WTC11 (cell line): ENCODE measurements around the gene CIC. TPM values are rescaled to one million over a fixed set of nuclear protein-coding genes. Genes with fewer than 3 reads are reported as not detected.

Experiments
- ATAC-seq: fragments of 200-7000 bp; cut with Tn5 transposase; 2 replicates; pipeline ENCODE4 v1.10.0; 2021; ENCODE audit warnings: mild to moderate bottlenecking, moderate library complexity
- CTCF ChIA-PET: fragments of 300-600 bp; sonication (Branson Sonifier 250); formaldehyde crosslinking; loops from one replicate; lab custom pipeline; 2021; ENCODE audit warnings: antibody characterized with exemption; lab: Charles Lee
- POLR2A ChIA-PET: fragments of 350-600 bp; sonication (Branson Sonifier 250); formaldehyde crosslinking; loops from one replicate; lab custom pipeline; 2021; ENCODE audit warnings: antibody characterized with exemption; lab: Charles Lee
- DNase-seq: peaks from one replicate; pipeline ENCODE4 v3.0.0; 2021; ENCODE audit warnings: low spot score
- H3K27ac Mint-ChIP-seq: 2 replicates; pipeline ENCODE4 v1.8.0; 2021; ENCODE audit warnings: mixed read lengths
- H3K27me3 Mint-ChIP-seq: 2 replicates; pipeline ENCODE4 v1.8.0; 2021; ENCODE audit warnings: low read depth, mild to moderate bottlenecking, moderate library complexity, mixed read lengths
- H3K36me3 Mint-ChIP-seq: 2 replicates; pipeline ENCODE4 v1.8.0; 2021; ENCODE audit warnings: mixed read lengths
- H3K4me1 Mint-ChIP-seq: 2 replicates; pipeline ENCODE4 v1.8.0; 2022; ENCODE audit warnings: mixed read lengths
- H3K4me3 Mint-ChIP-seq: 2 replicates; pipeline ENCODE4 v1.8.0; 2021; ENCODE audit warnings: mild to moderate bottlenecking, moderate library complexity, mixed read lengths
- H3K9me3 Mint-ChIP-seq: 2 replicates; pipeline ENCODE4 v1.8.0; 2021; ENCODE audit warnings: mixed read lengths
- CBFB ChIP-seq: sonication (generic); formaldehyde crosslinking; IDR thresholded peaks from 2 replicates; pipeline ENCODE4 v1.8.1; 2022; ENCODE audit warnings: mild to moderate bottlenecking, low read depth, missing genetic modification reagents
- CREM ChIP-seq: sonication (generic); formaldehyde crosslinking; IDR thresholded peaks from 2 replicates; pipeline ENCODE4 v1.8.1; 2022; ENCODE audit warnings: mild to moderate bottlenecking, missing genetic modification reagents, moderate library complexity
- E2F4 ChIP-seq: sonication (generic); formaldehyde crosslinking; IDR thresholded peaks from 2 replicates; pipeline ENCODE4 v1.8.1; 2022; ENCODE audit warnings: low read depth, mild to moderate bottlenecking, moderate library complexity, missing genetic modification reagents, borderline replicate concordance
- FOXK1 ChIP-seq: sonication (generic); formaldehyde crosslinking; IDR thresholded peaks from 2 replicates; pipeline ENCODE4 v1.8.0; 2022; ENCODE audit warnings: mild to moderate bottlenecking, moderate library complexity, missing genetic modification reagents
- JUN ChIP-seq: sonication (generic); formaldehyde crosslinking; IDR thresholded peaks from 2 replicates; pipeline ENCODE4 v1.8.0; 2023; ENCODE audit warnings: mild to moderate bottlenecking, missing genetic modification reagents
- PREB ChIP-seq: sonication (generic); formaldehyde crosslinking; IDR thresholded peaks from 2 replicates; pipeline ENCODE4 v1.8.1; 2022; ENCODE audit warnings: mild to moderate bottlenecking, missing genetic modification reagents, moderate library complexity, borderline replicate concordance
- TEAD1 ChIP-seq: sonication (generic); formaldehyde crosslinking; IDR thresholded peaks from 2 replicates; pipeline ENCODE4 v1.8.0; 2022; ENCODE audit warnings: mild to moderate bottlenecking, missing genetic modification reagents
- ZBTB43 ChIP-seq: sonication (generic); formaldehyde crosslinking; IDR thresholded peaks from 2 replicates; pipeline ENCODE4 v1.8.1; 2023; ENCODE audit warnings: mild to moderate bottlenecking, missing genetic modification reagents
- ZNF423 ChIP-seq: fragments of 250-450 bp; sonication (Bioruptor Pico); IDR thresholded peaks from 2 replicates; pipeline ENCODE4 v2.1.2; 2022; ENCODE audit warnings: mild to moderate bottlenecking, moderate library complexity
- ZNF512 ChIP-seq: sonication (generic); formaldehyde crosslinking; IDR thresholded peaks from 2 replicates; pipeline ENCODE4 v1.8.1; 2022; ENCODE audit warnings: missing genetic modification reagents, borderline replicate concordance
- total RNA-seq: library from RNA; stranded (reverse); gene quantifications from 3 replicates; pipeline ENCODE4 v1.2.3, GENCODE V29; 2021
- TF ChIP-seq, protein P1 (sequence below): sonication (generic); formaldehyde crosslinking; IDR thresholded peaks from 2 replicates; pipeline ENCODE4 v1.8.0; 2022; ENCODE audit warnings: mild to moderate bottlenecking, missing genetic modification reagents
- TF ChIP-seq, protein P2 (sequence below): sonication (generic); formaldehyde crosslinking; IDR thresholded peaks from 2 replicates; pipeline ENCODE4 v1.8.0; 2022; ENCODE audit warnings: mild to moderate bottlenecking, missing genetic modification reagents
- TF ChIP-seq, protein P3 (sequence below): fragments of 250-450 bp; sonication (Bioruptor Pico); IDR thresholded peaks from 2 replicates; pipeline ENCODE4 v1.9.0; 2021; ENCODE audit warnings: mild to moderate bottlenecking

CIC gene
- total RNA-seq, 1 experiment from 2014 or later: 55.8 TPM

- H3K27ac Mint-ChIP-seq: no peak overlapping the region
- CTCF ChIA-PET: no interaction called here
Measured at GRCh38 chr19:42228641-42229040, 40.4 kb upstream of the CIC start.

GRCh38 chr19:42229301-42229854 lies 39.7 kb upstream of the CIC start:
- Mint-ChIP-seq H3K27ac (peak overlapping the region; percentile 41; the same call in 1 of the 2 replicates), H3K4me3 (no peak overlapping the region), H3K9me3 (no peaks in the 10 kb centered on the region), H3K4me1 (0 out of 2 replicates have a peak, but pooled peaks cover 4% of the 10 kb centered on the region), H3K36me3 (peaks cover 57% of the 10 kb centered on the region), H3K27me3 (no peaks in the 10 kb centered on the region)
- DNase-seq: no peak
- CTCF ChIA-PET: interaction anchor here (1.1 to 2.1 kb wide), 2 partner anchors 13 to 121 kb away, joined by 4 to 6 read pairs; partner anchors contain the start of gene GSK3A
- POLR2A ChIA-PET: interaction anchor here (1.0 kb wide), 1 partner anchor 14 kb away, joined by 3 read pairs; no protein-coding TSS in a partner anchor
- no peak; the same call in 1 of the 2 replicates for ATAC-seq
- TF ChIP-seq E2F4 (CRISPR knock-in tag): no peak
- no peak for TF ChIP-seq JUN (CRISPR knock-in tag)
- TF ChIP-seq CBFB (CRISPR knock-in tag): no peak
- no peak for TF ChIP-seq FOXK1 (CRISPR knock-in tag)
- no peak for TF ChIP-seq CREM
- no peak for TF ChIP-seq ZNF423
- no peak for TF ChIP-seq TEAD1 (CRISPR knock-in tag)
- TF ChIP-seq, protein P1, sequence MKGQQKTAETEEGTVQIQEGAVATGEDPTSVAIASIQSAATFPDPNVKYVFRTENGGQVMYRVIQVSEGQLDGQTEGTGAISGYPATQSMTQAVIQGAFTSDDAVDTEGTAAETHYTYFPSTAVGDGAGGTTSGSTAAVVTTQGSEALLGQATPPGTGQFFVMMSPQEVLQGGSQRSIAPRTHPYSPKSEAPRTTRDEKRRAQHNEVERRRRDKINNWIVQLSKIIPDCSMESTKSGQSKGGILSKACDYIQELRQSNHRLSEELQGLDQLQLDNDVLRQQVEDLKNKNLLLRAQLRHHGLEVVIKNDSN (CRISPR knock-in tag): no peak
- TF ChIP-seq, protein P2, sequence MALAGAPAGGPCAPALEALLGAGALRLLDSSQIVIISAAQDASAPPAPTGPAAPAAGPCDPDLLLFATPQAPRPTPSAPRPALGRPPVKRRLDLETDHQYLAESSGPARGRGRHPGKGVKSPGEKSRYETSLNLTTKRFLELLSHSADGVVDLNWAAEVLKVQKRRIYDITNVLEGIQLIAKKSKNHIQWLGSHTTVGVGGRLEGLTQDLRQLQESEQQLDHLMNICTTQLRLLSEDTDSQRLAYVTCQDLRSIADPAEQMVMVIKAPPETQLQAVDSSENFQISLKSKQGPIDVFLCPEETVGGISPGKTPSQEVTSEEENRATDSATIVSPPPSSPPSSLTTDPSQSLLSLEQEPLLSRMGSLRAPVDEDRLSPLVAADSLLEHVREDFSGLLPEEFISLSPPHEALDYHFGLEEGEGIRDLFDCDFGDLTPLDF (CRISPR knock-in tag): no peak

More at GRCh38 chr19:42228641-42229040, 40.4 kb upstream of the CIC start:
- no peak for DNase-seq
- POLR2A ChIA-PET: no interaction called here
- no peak for ATAC-seq
- H3K36me3 Mint-ChIP-seq: peaks cover 56% of the 10 kb centered on the region
- H3K27me3 Mint-ChIP-seq: no peaks in the 10 kb centered on the region
- TF ChIP-seq PREB (CRISPR knock-in tag) (no peak), ZBTB43 (CRISPR knock-in tag) (no peak), TEAD1 (CRISPR knock-in tag) (no peak), ZNF512 (no peak)
- TF ChIP-seq, protein P3, sequence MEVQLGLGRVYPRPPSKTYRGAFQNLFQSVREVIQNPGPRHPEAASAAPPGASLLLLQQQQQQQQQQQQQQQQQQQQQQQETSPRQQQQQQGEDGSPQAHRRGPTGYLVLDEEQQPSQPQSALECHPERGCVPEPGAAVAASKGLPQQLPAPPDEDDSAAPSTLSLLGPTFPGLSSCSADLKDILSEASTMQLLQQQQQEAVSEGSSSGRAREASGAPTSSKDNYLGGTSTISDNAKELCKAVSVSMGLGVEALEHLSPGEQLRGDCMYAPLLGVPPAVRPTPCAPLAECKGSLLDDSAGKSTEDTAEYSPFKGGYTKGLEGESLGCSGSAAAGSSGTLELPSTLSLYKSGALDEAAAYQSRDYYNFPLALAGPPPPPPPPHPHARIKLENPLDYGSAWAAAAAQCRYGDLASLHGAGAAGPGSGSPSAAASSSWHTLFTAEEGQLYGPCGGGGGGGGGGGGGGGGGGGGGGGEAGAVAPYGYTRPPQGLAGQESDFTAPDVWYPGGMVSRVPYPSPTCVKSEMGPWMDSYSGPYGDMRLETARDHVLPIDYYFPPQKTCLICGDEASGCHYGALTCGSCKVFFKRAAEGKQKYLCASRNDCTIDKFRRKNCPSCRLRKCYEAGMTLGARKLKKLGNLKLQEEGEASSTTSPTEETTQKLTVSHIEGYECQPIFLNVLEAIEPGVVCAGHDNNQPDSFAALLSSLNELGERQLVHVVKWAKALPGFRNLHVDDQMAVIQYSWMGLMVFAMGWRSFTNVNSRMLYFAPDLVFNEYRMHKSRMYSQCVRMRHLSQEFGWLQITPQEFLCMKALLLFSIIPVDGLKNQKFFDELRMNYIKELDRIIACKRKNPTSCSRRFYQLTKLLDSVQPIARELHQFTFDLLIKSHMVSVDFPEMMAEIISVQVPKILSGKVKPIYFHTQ (CRISPR knock-in tag): no peak
- TF ChIP-seq, protein P2 (CRISPR knock-in tag): no peak
- no peak overlapping the region for H3K4me3 Mint-ChIP-seq
- no peaks in the 10 kb centered on the region for H3K9me3 Mint-ChIP-seq
- H3K4me1 Mint-ChIP-seq: 0 out of 2 replicates have a peak, but pooled peaks cover 3% of the 10 kb centered on the region
